Liver (tissue), 9 donors: ENCODE results near the gene SMARCC1. TPM values are rescaled to one million over a fixed set of nuclear protein-coding genes. Genes with fewer than 3 reads are reported as not detected.

Experiments
- DNase-seq: peaks from one replicate; pipeline ENCODE4 v3.0.0-alpha.2; 2017; ENCODE audit warnings: low spot score
- H3K27ac ChIP-seq, 2 donors: one replicate each; pipeline ENCODE4 v1.7.0; 2013; ENCODE audit warnings: inconsistent platforms in 2 of 2, low read length in 2 of 2, control low read depth in 1 of 2, low read depth in 1 of 2, mild to moderate bottlenecking in 1 of 2
- H3K27me3 ChIP-seq, 4 donors: one replicate each; pipeline versions ENCODE4 v1.6.1 to v1.7.0; 2013; ENCODE audit warnings: low read length in 3 of 4, inconsistent platforms in 1 of 4, mild to moderate bottlenecking in 1 of 4, moderate library complexity in 1 of 4; ENCODE audit not compliant: control insufficient read depth in 4 of 4, insufficient read depth in 4 of 4
- H3K36me3 ChIP-seq, 4 donors: one replicate each; pipeline versions ENCODE4 v1.6.1 to v1.7.0; 2013; ENCODE audit warnings: low read length in 3 of 4, mild to moderate bottlenecking in 3 of 4, low read depth in 1 of 4, moderate library complexity in 1 of 4; ENCODE audit not compliant: control insufficient read depth in 4 of 4, insufficient read depth in 3 of 4
- H3K4me1 ChIP-seq, 4 donors: one replicate each; pipeline versions ENCODE4 v1.6.1 to v1.7.0; 2013; ENCODE audit warnings: low read length in 3 of 4, mild to moderate bottlenecking in 3 of 4, moderate library complexity in 1 of 4; ENCODE audit not compliant: control insufficient read depth in 4 of 4, insufficient read depth in 4 of 4
- H3K4me3 ChIP-seq, 3 donors: one replicate each; pipeline versions ENCODE4 v1.6.1 to v1.7.0; 2013; ENCODE audit warnings: low read length in 3 of 3, control low read depth in 1 of 3, low read depth in 1 of 3, mild to moderate bottlenecking in 1 of 3
- H3K9ac ChIP-seq, 2 donors: one replicate each; pipeline ENCODE4 v1.7.0; 2013; ENCODE audit warnings: low read length in 2 of 2, mild to moderate bottlenecking in 2 of 2, moderate library complexity in 2 of 2, control low read depth in 1 of 2, low read depth in 1 of 2
- H3K9me3 ChIP-seq, 4 donors: one replicate each; pipeline versions ENCODE4 v1.6.1 to v1.7.0; 2013; ENCODE audit warnings: low read length in 3 of 4; ENCODE audit not compliant: control insufficient read depth in 4 of 4
- ATF3 ChIP-seq: IDR thresholded peaks from 2 replicates; pipeline ENCODE4 v1.6.1; 2016; ENCODE audit warnings: antibody characterized with exemption
- EGR1 ChIP-seq, 2 donors: IDR thresholded peaks; 2 replicates each; pipeline ENCODE4 v1.6.1; 2016 to 2018; ENCODE audit warnings: antibody characterized with exemption in 2 of 2, low read depth in 2 of 2
- FOXA1 ChIP-seq: IDR thresholded peaks from 2 replicates; pipeline ENCODE4 v1.6.1; 2016; ENCODE audit warnings: antibody characterized with exemption
- FOXA2 ChIP-seq: IDR thresholded peaks from 2 replicates; pipeline ENCODE4 v1.6.1; 2016; ENCODE audit warnings: antibody characterized with exemption
- GABPA ChIP-seq, 2 donors: IDR thresholded peaks in 1 of 2; conservative IDR thresholded peaks in 1 of 2; 2 replicates each; pipeline ENCODE4 v1.6.1; 2016; ENCODE audit warnings: antibody characterized with exemption in 2 of 2, mild to moderate bottlenecking in 1 of 2, moderate library complexity in 1 of 2
- HNF4A ChIP-seq, 2 donors: conservative IDR thresholded peaks; 2 replicates each; pipeline ENCODE4 v1.6.1; 2016; ENCODE audit warnings: antibody characterized with exemption in 2 of 2, mild to moderate bottlenecking in 2 of 2
- HNF4G ChIP-seq: IDR thresholded peaks from 2 replicates; pipeline ENCODE4 v1.6.1; 2016; ENCODE audit warnings: antibody characterized with exemption
- JUND ChIP-seq, 2 donors: IDR thresholded peaks; 2 replicates each; pipeline ENCODE4 v1.6.1; 2016; ENCODE audit warnings: antibody characterized with exemption in 2 of 2
- MAX ChIP-seq: IDR thresholded peaks from 2 replicates; pipeline ENCODE4 v1.6.1; 2016; ENCODE audit warnings: antibody characterized with exemption
- NR2F2 ChIP-seq: IDR thresholded peaks from 2 replicates; pipeline ENCODE4 v1.6.1; 2016; ENCODE audit warnings: antibody characterized with exemption
- RAD21 ChIP-seq, 2 donors: IDR thresholded peaks; 2 replicates each; pipeline ENCODE4 v1.6.1; 2016; ENCODE audit warnings: antibody characterized with exemption in 2 of 2, mild to moderate bottlenecking in 2 of 2
- SP1 ChIP-seq: IDR thresholded peaks from 2 replicates; pipeline ENCODE4 v1.6.1; 2018; ENCODE audit warnings: antibody characterized with exemption, mild to moderate bottlenecking
- TAF1 ChIP-seq: conservative IDR thresholded peaks from 2 replicates; pipeline ENCODE4 v1.6.1; 2016; ENCODE audit warnings: antibody characterized with exemption, mild to moderate bottlenecking
- YY1 ChIP-seq: IDR thresholded peaks from 2 replicates; pipeline ENCODE4 v1.6.1; 2016; ENCODE audit warnings: antibody characterized with exemption, mild to moderate bottlenecking
- ZBTB33 ChIP-seq: IDR thresholded peaks from 2 replicates; pipeline ENCODE4 v1.6.1; 2016; ENCODE audit warnings: antibody characterized with exemption
- WGBS: extraction: QIAGEN DNeasy Blood & Tissue Kit; methylation state at CpG from one replicate; pipeline ENCODE4 v1.1.7; 2013; 5-methylcytosine and 5-hydroxymethylcytosine counted together
- polyA plus RNA-seq, 2 donors: library from polyadenylated mRNA; stranded (reverse) in 1 of 2; unstranded in 1 of 2; fragments of 200-250 nt in 1 of 2; fragments of >200 nt in 1 of 2; fragmentation: Nextera tagmentation in 1 of 2; extraction: Ambion mirVana in 1 of 2; gene quantifications; one replicate each; pipeline versions ENCODE4 v1.2.1 to v1.2.3, GENCODE V29; 2013 to 2015
- total RNA-seq, 2 donors: library from RNA; depleted of rRNA; stranded (reverse); fragments of >200 nt; gene quantifications; one replicate each; pipeline ENCODE4 v1.2.3, GENCODE V29; 2014
- TF ChIP-seq, protein P1 (sequence below): fragments of 150-350 bp; IDR thresholded peaks from 2 replicates; pipeline ENCODE4 v1.5.1; 2017; ENCODE audit warnings: improper control_type of control experiment, low read depth, low read length; ENCODE audit not compliant: missing input control
- TF ChIP-seq, protein P2 (sequence below): IDR thresholded peaks from 2 replicates; pipeline ENCODE4 v1.6.1; 2016; ENCODE audit warnings: antibody characterized with exemption, mild to moderate bottlenecking
- donor health status: healthy.
- donor health status: healthy.
- donor health status: healthy.
- donor health status: healthy.
- donor health status: healthy.

SMARCC1 gene
- total and polyA plus RNA-seq, 4 donors: 6.6 to 19.8 (median 12.6) TPM

- TF ChIP-seq, protein P1, sequence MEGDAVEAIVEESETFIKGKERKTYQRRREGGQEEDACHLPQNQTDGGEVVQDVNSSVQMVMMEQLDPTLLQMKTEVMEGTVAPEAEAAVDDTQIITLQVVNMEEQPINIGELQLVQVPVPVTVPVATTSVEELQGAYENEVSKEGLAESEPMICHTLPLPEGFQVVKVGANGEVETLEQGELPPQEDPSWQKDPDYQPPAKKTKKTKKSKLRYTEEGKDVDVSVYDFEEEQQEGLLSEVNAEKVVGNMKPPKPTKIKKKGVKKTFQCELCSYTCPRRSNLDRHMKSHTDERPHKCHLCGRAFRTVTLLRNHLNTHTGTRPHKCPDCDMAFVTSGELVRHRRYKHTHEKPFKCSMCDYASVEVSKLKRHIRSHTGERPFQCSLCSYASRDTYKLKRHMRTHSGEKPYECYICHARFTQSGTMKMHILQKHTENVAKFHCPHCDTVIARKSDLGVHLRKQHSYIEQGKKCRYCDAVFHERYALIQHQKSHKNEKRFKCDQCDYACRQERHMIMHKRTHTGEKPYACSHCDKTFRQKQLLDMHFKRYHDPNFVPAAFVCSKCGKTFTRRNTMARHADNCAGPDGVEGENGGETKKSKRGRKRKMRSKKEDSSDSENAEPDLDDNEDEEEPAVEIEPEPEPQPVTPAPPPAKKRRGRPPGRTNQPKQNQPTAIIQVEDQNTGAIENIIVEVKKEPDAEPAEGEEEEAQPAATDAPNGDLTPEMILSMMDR: no peak
- TF ChIP-seq RAD21 (IDR thresholded peaks at IDR 0.05): no peak
- TF ChIP-seq JUND (IDR thresholded peaks at IDR 0.05): no peak
- TF ChIP-seq SP1: no peak
- no peak for TF ChIP-seq EGR1 (IDR thresholded peaks at IDR 0.05; ENCODE audit: low read depth in 2 of 2)
- TF ChIP-seq HNF4G: no peak
- TF ChIP-seq FOXA2: no peak
Observed at GRCh38 chr3:47566667-47567066, 215.0 kb downstream of the SMARCC1 start (continued).

GRCh38 chr3:47565734-47566550, 215.8 kb downstream of the SMARCC1 start:
- Histone ChIP-seq H3K4me1 (no peaks in the 10 kb centered on the region), H3K27me3 (no peaks in the 10 kb centered on the region), H3K9me3 (no peaks in the 10 kb centered on the region), H3K27ac (no peak overlapping the region), H3K9ac (no peak overlapping the region), H3K4me3 (no peak overlapping the region), H3K36me3 (no peaks in the 10 kb centered on the region)
- no peak for TF ChIP-seq TAF1
- TF ChIP-seq SP1: no peak
- no peak for TF ChIP-seq RAD21 (IDR thresholded peaks at IDR 0.05)
- no peak for TF ChIP-seq MAX
- TF ChIP-seq, protein P1: no peak
- no peak for TF ChIP-seq HNF4G
- TF ChIP-seq NR2F2: no peak
- no peak for TF ChIP-seq HNF4A (conservative IDR thresholded peaks at IDR 0.05)
- no peak for TF ChIP-seq FOXA1
- TF ChIP-seq YY1: no peak
- TF ChIP-seq ZBTB33: no peak
- TF ChIP-seq EGR1 (IDR thresholded peaks at IDR 0.05; ENCODE audit: low read depth in 2 of 2): no peak
- no peak for DNase-seq
- WGBS: 83% methylated on average over 19 of the region's 19 CpGs

GRCh38 chr3:47556351-47556750, 225.3 kb downstream of the SMARCC1 start:
- Histone ChIP-seq H3K9me3 (peaks cover 0 to 3% (median 0%) of the 10 kb centered on the region in 4 donors), H3K27ac (no peak overlapping the region), H3K4me1 (no peaks in the 10 kb centered on the region), H3K4me3 (no peak overlapping the region), H3K27me3 (no peaks in the 10 kb centered on the region), H3K36me3 (no peaks in the 10 kb centered on the region), H3K9ac (no peak overlapping the region)
- 95% methylated on average over 2 of the region's 2 CpGs for WGBS
- no peak for DNase-seq
- TF ChIP-seq GABPA (IDR thresholded peaks at IDR 0.05 in 1 of 2, conservative IDR thresholded peaks at IDR 0.05 in 1 of 2) (no peak), TAF1 (no peak), FOXA1 (no peak), ATF3 (no peak), HNF4G (no peak)
- TF ChIP-seq, protein P2, sequence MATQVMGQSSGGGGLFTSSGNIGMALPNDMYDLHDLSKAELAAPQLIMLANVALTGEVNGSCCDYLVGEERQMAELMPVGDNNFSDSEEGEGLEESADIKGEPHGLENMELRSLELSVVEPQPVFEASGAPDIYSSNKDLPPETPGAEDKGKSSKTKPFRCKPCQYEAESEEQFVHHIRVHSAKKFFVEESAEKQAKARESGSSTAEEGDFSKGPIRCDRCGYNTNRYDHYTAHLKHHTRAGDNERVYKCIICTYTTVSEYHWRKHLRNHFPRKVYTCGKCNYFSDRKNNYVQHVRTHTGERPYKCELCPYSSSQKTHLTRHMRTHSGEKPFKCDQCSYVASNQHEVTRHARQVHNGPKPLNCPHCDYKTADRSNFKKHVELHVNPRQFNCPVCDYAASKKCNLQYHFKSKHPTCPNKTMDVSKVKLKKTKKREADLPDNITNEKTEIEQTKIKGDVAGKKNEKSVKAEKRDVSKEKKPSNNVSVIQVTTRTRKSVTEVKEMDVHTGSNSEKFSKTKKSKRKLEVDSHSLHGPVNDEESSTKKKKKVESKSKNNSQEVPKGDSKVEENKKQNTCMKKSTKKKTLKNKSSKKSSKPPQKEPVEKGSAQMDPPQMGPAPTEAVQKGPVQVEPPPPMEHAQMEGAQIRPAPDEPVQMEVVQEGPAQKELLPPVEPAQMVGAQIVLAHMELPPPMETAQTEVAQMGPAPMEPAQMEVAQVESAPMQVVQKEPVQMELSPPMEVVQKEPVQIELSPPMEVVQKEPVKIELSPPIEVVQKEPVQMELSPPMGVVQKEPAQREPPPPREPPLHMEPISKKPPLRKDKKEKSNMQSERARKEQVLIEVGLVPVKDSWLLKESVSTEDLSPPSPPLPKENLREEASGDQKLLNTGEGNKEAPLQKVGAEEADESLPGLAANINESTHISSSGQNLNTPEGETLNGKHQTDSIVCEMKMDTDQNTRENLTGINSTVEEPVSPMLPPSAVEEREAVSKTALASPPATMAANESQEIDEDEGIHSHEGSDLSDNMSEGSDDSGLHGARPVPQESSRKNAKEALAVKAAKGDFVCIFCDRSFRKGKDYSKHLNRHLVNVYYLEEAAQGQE: no peak
